IMR-90 (cell line): ENCODE data around the gene RTL5. TPM values are rescaled to one million over a fixed set of nuclear protein-coding genes. Genes with fewer than 3 reads are reported as not detected.

Experiments
- ATAC-seq: fragments of 200-7000 bp; cut with Tn5 transposase; 2 replicates; pipeline ENCODE4 v1.9.1; 2020; ENCODE audit warnings: low read depth, mild to moderate bottlenecking, moderate library complexity
- BruUV-seq: library from RNA; stranded (reverse); fragments of 400-500 nt; replicated peaks from 2 replicates; lab custom pipeline; 2021; lab: Mats Ljungman, UMichigan
- CTCF ChIA-PET: fragments of 300-600 bp; formaldehyde crosslinking; extraction: SDS; loops from one replicate; lab custom pipeline; 2021; ENCODE audit warnings: antibody characterized with exemption; lab: Yijun Ruan, JAX
- POLR2A ChIA-PET: fragments of 300-600 bp; sonication (Branson Sonifier 250); formaldehyde crosslinking; loops from one replicate; lab custom pipeline; 2022; ENCODE audit warnings: antibody characterized with exemption; ENCODE audit not compliant: unreplicated experiment; lab: Charles Lee
- DNase-seq: peaks from one replicate; pipeline ENCODE4 v3.0.0; 2013
- H2AFZ ChIP-seq: replicated peaks from 2 replicates; pipeline ENCODE3; 2013; ENCODE audit warnings: low read length, mild to moderate bottlenecking; ENCODE audit not compliant: poor library complexity
- H2AK5ac ChIP-seq: 2 replicates; pipeline ENCODE4 v1.6.1; 2013; ENCODE audit warnings: low read depth, low read length, inconsistent platforms
- H2AK9ac ChIP-seq: replicated peaks from 2 replicates; pipeline ENCODE3; 2013; ENCODE audit warnings: mild to moderate bottlenecking, low read depth, low read length, moderate library complexity; ENCODE audit not compliant: poor library complexity
- H2BK120ac ChIP-seq: 2 replicates; pipeline ENCODE4 v1.6.1; 2013; ENCODE audit warnings: low read depth, low read length, inconsistent platforms
- H2BK15ac ChIP-seq: 3 replicates; pipeline ENCODE4 v1.6.1; 2013; ENCODE audit warnings: low read depth, low read length, inconsistent platforms
- H2BK20ac ChIP-seq: 2 replicates; pipeline ENCODE4 v1.6.1; 2013; ENCODE audit warnings: low read depth, mild to moderate bottlenecking, inconsistent platforms, low read length, moderate library complexity
- H2BK5ac ChIP-seq: 2 replicates; pipeline ENCODE4 v1.6.1; 2013; ENCODE audit warnings: mild to moderate bottlenecking, low read depth, low read length, inconsistent platforms; ENCODE audit not compliant: poor library complexity, severe bottlenecking
- H3K14ac ChIP-seq: replicated peaks from 2 replicates; pipeline ENCODE4 v1.6.1; 2013; ENCODE audit warnings: low read depth, low read length, inconsistent platforms
- H3K18ac ChIP-seq: 2 replicates; pipeline ENCODE4 v1.6.1; 2013; ENCODE audit warnings: low read depth, low read length, control low read depth
- H3K23ac ChIP-seq: 2 replicates; pipeline ENCODE4 v1.6.1; 2013; ENCODE audit warnings: low read depth, low read length, inconsistent platforms
- H3K27ac ChIP-seq: 2 replicates; pipeline ENCODE4 v1.5.1; 2013; ENCODE audit warnings: mild to moderate bottlenecking, control low read depth, low read length; ENCODE audit not compliant: insufficient read depth
- H3K27me3 ChIP-seq: 2 replicates; pipeline ENCODE4 v1.6.1; 2013; ENCODE audit warnings: low read length; ENCODE audit not compliant: control insufficient read depth, insufficient read depth
- H3K36me3 ChIP-seq: 2 replicates; pipeline ENCODE4 v1.6.1; 2013; ENCODE audit warnings: low read length, mixed read lengths; ENCODE audit not compliant: control insufficient read depth, insufficient read depth
- H3K4ac ChIP-seq: 2 replicates; pipeline ENCODE4 v1.6.1; 2013; ENCODE audit warnings: low read depth, low read length, inconsistent platforms
- H3K4me1 ChIP-seq: 2 replicates; pipeline ENCODE4 v1.6.1; 2013; ENCODE audit warnings: low read length, mixed read lengths; ENCODE audit not compliant: control insufficient read depth, insufficient read depth
- H3K4me2 ChIP-seq: 2 replicates; pipeline ENCODE4 v1.6.1; 2013; ENCODE audit warnings: low read depth, mild to moderate bottlenecking, control low read depth, low read length, moderate library complexity
- H3K4me3 ChIP-seq: 2 replicates; pipeline ENCODE4 v1.5.1; 2013; ENCODE audit warnings: low read depth, mild to moderate bottlenecking, control low read depth, low read length, moderate library complexity; ENCODE audit not compliant: insufficient read depth
- H3K56ac ChIP-seq: 2 replicates; pipeline ENCODE4 v1.6.1; 2013; ENCODE audit warnings: low read length, inconsistent platforms; ENCODE audit not compliant: insufficient read depth; ENCODE audit errors: extremely low read depth
- H3K79me1 ChIP-seq, 2 experiments: 2 replicates each; pipeline ENCODE4 v1.6.1; 2013; ENCODE audit warnings: low read length in 2 of 2, inconsistent platforms in 1 of 2, low read depth in 1 of 2
- H3K9ac ChIP-seq: 2 replicates; pipeline ENCODE4 v1.6.1; 2013; ENCODE audit warnings: low read depth, low read length, control low read depth
- H3K9me1 ChIP-seq: 2 replicates; pipeline ENCODE4 v1.6.1; 2013; ENCODE audit warnings: low read length, inconsistent platforms; ENCODE audit not compliant: insufficient read depth
- H3K9me3 ChIP-seq: 2 replicates; pipeline ENCODE4 v1.6.1; 2013; ENCODE audit warnings: low read length; ENCODE audit not compliant: control insufficient read depth, insufficient read depth
- H4K20me1 ChIP-seq: 2 replicates; pipeline ENCODE4 v1.6.1; 2013; ENCODE audit warnings: low read length, inconsistent platforms; ENCODE audit not compliant: insufficient read depth
- H4K5ac ChIP-seq: 2 replicates; pipeline ENCODE4 v1.6.1; 2013; ENCODE audit warnings: mild to moderate bottlenecking, low read depth, low read length, control low read depth
- H4K8ac ChIP-seq, 2 experiments: 2 replicates each; pipeline ENCODE4 v1.6.1; 2013; ENCODE audit warnings: low read depth in 2 of 2, low read length in 2 of 2, control low read depth in 1 of 2, inconsistent platforms in 1 of 2
- H4K91ac ChIP-seq: 2 replicates; pipeline ENCODE4 v1.6.1; 2013; ENCODE audit warnings: low read depth, low read length, inconsistent platforms; ENCODE audit not compliant: insufficient read depth
- CHD1 ChIP-seq: IDR thresholded peaks from 2 replicates; pipeline ENCODE4 v1.6.1; 2012; ENCODE audit warnings: low read depth, low read length, improper control_type of control experiment
- MXI1 ChIP-seq: IDR thresholded peaks from 2 replicates; pipeline ENCODE4 v1.6.1; 2012; ENCODE audit warnings: low read depth, mild to moderate bottlenecking, low read length, moderate library complexity, borderline replicate concordance
- RAD21 ChIP-seq: IDR thresholded peaks from 2 replicates; pipeline ENCODE4 v1.6.1; 2012; ENCODE audit warnings: low read length, improper control_type of control experiment
- WGBS, 2 experiments: methylation state at CpG; one replicate each; pipeline versions ENCODE4 v1.1.5 to v1.1.7; 2013; ENCODE audit warnings: missing lambda C conversion rate in 2 of 2; ENCODE audit not compliant: insufficient read length in 1 of 2; ENCODE audit errors: extremely low coverage in 2 of 2; 5-methylcytosine and 5-hydroxymethylcytosine counted together
- dilution Hi-C: fragments of 300-500 bp; cut with HindIII; formaldehyde crosslinking; loops from one replicate; pipeline ENCODE4 v1.14.3; 2018; ENCODE audit warnings: low sequenced_read_pairs; ENCODE audit not compliant: unreplicated experiment
- in situ Hi-C: fragments of 300-500 bp; cut with MboI; formaldehyde crosslinking; loops from 3 replicates; pipeline ENCODE4 v1.14.3; 2019; ENCODE audit warnings: low sequenced_read_pairs, inconsistent platforms, mixed read lengths
- intact Hi-C: fragments of 100-400 bp; cut with micrococcal nuclease; formaldehyde crosslinking; loops from 2 replicates; pipeline ENCODE4 v1.10.0; 2022
- polyA plus RNA-seq, 3 experiments: library from polyadenylated mRNA; depleted of rRNA; stranded (reverse); fragments of >200 nt; gene quantifications; 2 replicates each; pipeline ENCODE4 v1.2.3, GENCODE V29; 2012; ENCODE audit warnings: low replicate concordance in 1 of 3
- total RNA-seq: library from RNA; depleted of rRNA; stranded (reverse); fragments of >200 nt; gene quantifications from 2 replicates; pipeline ENCODE4 v1.2.3, GENCODE V29; 2012; rRNA removed

RTL5 gene
- total and polyA plus RNA-seq, 2 of the 4 experiments (the other 2 are of a cell fraction) = 0.90 to 2.5 TPM

DNA sequence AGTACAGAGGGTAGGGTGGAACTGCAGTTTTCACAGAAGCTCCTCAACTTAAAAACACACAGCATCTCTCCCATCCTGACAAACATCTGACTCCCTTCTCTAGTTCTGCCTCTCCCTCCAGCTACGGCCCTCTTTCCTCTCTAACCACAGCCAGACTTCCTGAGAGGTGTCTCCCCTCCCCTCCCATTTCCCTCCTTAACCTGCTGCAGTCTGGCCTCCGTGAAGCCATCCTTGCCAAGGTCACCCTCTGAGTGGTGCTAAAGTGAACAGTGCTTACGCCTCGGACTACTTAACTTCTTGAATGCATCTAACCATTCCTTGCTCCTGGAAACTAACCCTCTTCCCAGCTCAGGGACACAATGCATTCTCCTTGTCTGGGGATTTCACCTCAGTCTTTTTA lies 53.3 kb downstream of the RTL5 start:
- H3K4ac ChIP-seq = no peak overlapping the region
- ATAC-seq (no peak), DNase-seq (no peak)
- no peak overlapping the region for H3K18ac ChIP-seq
- ChIA-PET POLR2A (no interaction called here), CTCF (no interaction called here)
- no peaks in the 10 kb centered on the region for H3K79me1 ChIP-seq
- H3K4me1 ChIP-seq = no peaks in the 10 kb centered on the region
- H2BK20ac ChIP-seq = no peak overlapping the region
- no peak overlapping the region for H2AK5ac ChIP-seq
- H2BK15ac ChIP-seq = no peak overlapping the region
- H3K9me3 ChIP-seq = peaks cover 1% of the 10 kb centered on the region; the same call in 1 of the 2 replicates
- H2BK120ac ChIP-seq = no peak overlapping the region
- no peak overlapping the region for H3K4me2 ChIP-seq
- 60% methylated on average over 2 of the region's 4 CpGs; no CpG with 5 or more reads in 1 of the 2 experiments for WGBS, 2 experiments
- in situ Hi-C loops (no loop called here), dilution Hi-C loops (no loop called here), intact Hi-C loops (no loop called here)
- no peak overlapping the region for H3K9ac ChIP-seq
- H4K91ac ChIP-seq = no peak overlapping the region
- H3K56ac ChIP-seq = no peak overlapping the region
- H4K8ac ChIP-seq = no peak overlapping the region
- H3K23ac ChIP-seq = no peak overlapping the region
- no peak overlapping the region for H3K27ac ChIP-seq
- H3K27me3 ChIP-seq = peaks cover 63% of the 10 kb centered on the region
- H3K9me1 ChIP-seq = no peaks in the 10 kb centered on the region; the same call in 1 of the 2 replicates
- H3K4me3 ChIP-seq = no peak overlapping the region
- H4K20me1 ChIP-seq = no peaks in the 10 kb centered on the region
- no peak overlapping the region for H4K5ac ChIP-seq
- no peaks in the 10 kb centered on the region for H3K36me3 ChIP-seq
- no TSS peak for BruUV-seq
- H2AFZ ChIP-seq = no peak overlapping the region
- H2AK9ac ChIP-seq = no peak overlapping the region
- no peak overlapping the region for H3K14ac ChIP-seq
- no peak for TF ChIP-seq CHD1
- no peak for TF ChIP-seq MXI1
- no peak for TF ChIP-seq RAD21
- H2BK5ac ChIP-seq = no peak overlapping the region

Other genes with a start within 250 kb of the RTL5 start
- 0.72 and 0.83 TPM in 2 replicates for gene NHSL2, start 221.1 kb downstream of the RTL5 start, total RNA-seq
- gene NHSL2, start 221.1 kb downstream of the RTL5 start, polyA plus RNA-seq (2012; rRNA removed) = 0.75 and 0.89 TPM in 2 replicates
- 2.2 and 6.1 TPM in 2 replicates for gene PIN4, start 49.8 kb upstream of the RTL5 start, total RNA-seq
- gene PIN4, start 49.8 kb upstream of the RTL5 start, polyA plus RNA-seq (2012; rRNA removed) = 18.2 and 20.9 TPM in 2 replicates
- gene ERCC6L, start 107.1 kb upstream of the RTL5 start, total RNA-seq = 5.4 and 8.1 TPM in 2 replicates
- 1.8 and 2.3 TPM in 2 replicates for gene ERCC6L, start 107.1 kb upstream of the RTL5 start, polyA plus RNA-seq (2012; rRNA removed)
- gene RPS4X, start 145.3 kb upstream of the RTL5 start, total RNA-seq = 956 and 1,140 TPM in 2 replicates
- gene RPS4X, start 145.3 kb upstream of the RTL5 start, polyA plus RNA-seq (2012; rRNA removed) = 1,207 and 1,288 TPM in 2 replicates
- under 0.01 and 0.18 TPM in 2 replicates for gene CITED1, start 174.0 kb upstream of the RTL5 start, total RNA-seq
- gene CITED1, start 174.0 kb upstream of the RTL5 start, polyA plus RNA-seq (2012; rRNA removed) = 0.24 TPM in 1 of 2 replicates, not detected in the other